Ishikawa (cell line): ENCODE results near the gene POGLUT3.

Experiments used
- CEBPB ChIP-seq: IDR thresholded peaks from 2 replicates; pipeline ENCODE4 v1.6.1; 2012
- EGR1 ChIP-seq: IDR thresholded peaks from 2 replicates; pipeline ENCODE4 v1.6.1; 2012
- EP300 ChIP-seq: IDR thresholded peaks from 2 replicates; pipeline ENCODE4 v1.6.1; 2012; ENCODE audit warnings: borderline replicate concordance
- FOXM1 ChIP-seq: IDR thresholded peaks from 2 replicates; pipeline ENCODE4 v1.6.1; 2012; ENCODE audit warnings: low read depth, borderline replicate concordance
- TAF1 ChIP-seq: IDR thresholded peaks from 2 replicates; pipeline ENCODE4 v1.6.1; 2012; ENCODE audit warnings: low read depth, mild to moderate bottlenecking
- TF ChIP-seq, protein P1 (sequence below): IDR thresholded peaks from 2 replicates; pipeline ENCODE4 v1.6.1; 2012
- TF ChIP-seq, protein P2 (sequence below): IDR thresholded peaks from 2 replicates; pipeline ENCODE4 v1.6.1; 2012; ENCODE audit warnings: low read depth, mild to moderate bottlenecking
- TF ChIP-seq, protein P3 (sequence below): IDR thresholded peaks from 2 replicates; pipeline ENCODE4 v1.6.1; 2012

DNA sequence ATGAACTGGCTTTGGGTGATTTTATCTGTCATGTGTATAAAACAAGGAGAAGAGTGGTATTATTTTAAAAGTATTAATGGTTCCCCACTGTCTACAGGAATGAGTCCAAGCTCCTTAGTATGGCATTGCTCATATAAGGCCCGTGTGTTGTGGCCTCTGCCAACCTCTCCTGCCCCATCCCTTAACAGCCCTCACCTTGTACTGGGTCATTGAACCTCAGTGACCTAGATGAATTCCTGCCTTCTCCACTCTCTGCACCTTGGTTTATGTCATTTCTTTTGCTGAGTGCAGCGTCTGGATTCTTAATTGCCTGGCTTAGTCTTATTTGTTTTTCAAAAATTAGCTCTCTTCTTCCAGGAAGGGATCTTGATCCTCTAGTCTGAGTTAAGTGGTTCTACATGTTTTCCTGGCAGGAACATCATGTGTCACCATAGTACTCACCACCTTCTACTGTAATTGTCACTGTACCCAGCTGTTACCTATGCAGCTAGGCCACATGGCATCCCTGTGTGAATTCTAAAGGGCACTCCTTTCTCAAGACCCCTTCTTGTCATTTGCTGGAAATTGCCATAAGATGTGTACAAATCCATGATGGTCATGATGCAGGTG lies 36.2 kb upstream of the POGLUT3 start:
- TF ChIP-seq, protein P1, sequence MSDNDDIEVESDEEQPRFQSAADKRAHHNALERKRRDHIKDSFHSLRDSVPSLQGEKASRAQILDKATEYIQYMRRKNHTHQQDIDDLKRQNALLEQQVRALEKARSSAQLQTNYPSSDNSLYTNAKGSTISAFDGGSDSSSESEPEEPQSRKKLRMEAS, result no peak
- TF ChIP-seq, protein P2, sequence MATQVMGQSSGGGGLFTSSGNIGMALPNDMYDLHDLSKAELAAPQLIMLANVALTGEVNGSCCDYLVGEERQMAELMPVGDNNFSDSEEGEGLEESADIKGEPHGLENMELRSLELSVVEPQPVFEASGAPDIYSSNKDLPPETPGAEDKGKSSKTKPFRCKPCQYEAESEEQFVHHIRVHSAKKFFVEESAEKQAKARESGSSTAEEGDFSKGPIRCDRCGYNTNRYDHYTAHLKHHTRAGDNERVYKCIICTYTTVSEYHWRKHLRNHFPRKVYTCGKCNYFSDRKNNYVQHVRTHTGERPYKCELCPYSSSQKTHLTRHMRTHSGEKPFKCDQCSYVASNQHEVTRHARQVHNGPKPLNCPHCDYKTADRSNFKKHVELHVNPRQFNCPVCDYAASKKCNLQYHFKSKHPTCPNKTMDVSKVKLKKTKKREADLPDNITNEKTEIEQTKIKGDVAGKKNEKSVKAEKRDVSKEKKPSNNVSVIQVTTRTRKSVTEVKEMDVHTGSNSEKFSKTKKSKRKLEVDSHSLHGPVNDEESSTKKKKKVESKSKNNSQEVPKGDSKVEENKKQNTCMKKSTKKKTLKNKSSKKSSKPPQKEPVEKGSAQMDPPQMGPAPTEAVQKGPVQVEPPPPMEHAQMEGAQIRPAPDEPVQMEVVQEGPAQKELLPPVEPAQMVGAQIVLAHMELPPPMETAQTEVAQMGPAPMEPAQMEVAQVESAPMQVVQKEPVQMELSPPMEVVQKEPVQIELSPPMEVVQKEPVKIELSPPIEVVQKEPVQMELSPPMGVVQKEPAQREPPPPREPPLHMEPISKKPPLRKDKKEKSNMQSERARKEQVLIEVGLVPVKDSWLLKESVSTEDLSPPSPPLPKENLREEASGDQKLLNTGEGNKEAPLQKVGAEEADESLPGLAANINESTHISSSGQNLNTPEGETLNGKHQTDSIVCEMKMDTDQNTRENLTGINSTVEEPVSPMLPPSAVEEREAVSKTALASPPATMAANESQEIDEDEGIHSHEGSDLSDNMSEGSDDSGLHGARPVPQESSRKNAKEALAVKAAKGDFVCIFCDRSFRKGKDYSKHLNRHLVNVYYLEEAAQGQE, result no peak
- TF ChIP-seq, protein P3, sequence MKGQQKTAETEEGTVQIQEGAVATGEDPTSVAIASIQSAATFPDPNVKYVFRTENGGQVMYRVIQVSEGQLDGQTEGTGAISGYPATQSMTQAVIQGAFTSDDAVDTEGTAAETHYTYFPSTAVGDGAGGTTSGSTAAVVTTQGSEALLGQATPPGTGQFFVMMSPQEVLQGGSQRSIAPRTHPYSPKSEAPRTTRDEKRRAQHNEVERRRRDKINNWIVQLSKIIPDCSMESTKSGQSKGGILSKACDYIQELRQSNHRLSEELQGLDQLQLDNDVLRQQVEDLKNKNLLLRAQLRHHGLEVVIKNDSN, result no peak
- TF ChIP-seq CEBPB, result no peak
- no peak for TF ChIP-seq TAF1
- no peak for TF ChIP-seq EP300
- TF ChIP-seq FOXM1, result no peak
- TF ChIP-seq EGR1, result no peak
